Liver (tissue), 3 donors: ENCODE data around the gene CHP2.

Source experiments
- RAD21 ChIP-seq, 2 donors: IDR thresholded peaks; 2 replicates each; pipeline ENCODE4 v1.6.1; 2016; ENCODE audit warnings: antibody characterized with exemption in 2 of 2, mild to moderate bottlenecking in 2 of 2
- REST ChIP-seq: IDR thresholded peaks from 2 replicates; pipeline ENCODE4 v1.6.1; 2016; ENCODE audit warnings: antibody characterized with exemption, mild to moderate bottlenecking
- RXRA ChIP-seq, 2 donors: IDR thresholded peaks; 2 replicates each; pipeline ENCODE4 v1.6.1; 2017 to 2018; ENCODE audit warnings: antibody characterized with exemption in 2 of 2, mild to moderate bottlenecking in 1 of 2
- SP1 ChIP-seq: IDR thresholded peaks from 2 replicates; pipeline ENCODE4 v1.6.1; 2018; ENCODE audit warnings: antibody characterized with exemption, mild to moderate bottlenecking
- TAF1 ChIP-seq: conservative IDR thresholded peaks from 2 replicates; pipeline ENCODE4 v1.6.1; 2016; ENCODE audit warnings: antibody characterized with exemption, mild to moderate bottlenecking
- TF ChIP-seq, protein P1 (sequence below): IDR thresholded peaks from 2 replicates; pipeline ENCODE4 v1.6.1; 2016; ENCODE audit warnings: antibody characterized with exemption
- TF ChIP-seq, protein P2 (sequence below): fragments of 150-350 bp; IDR thresholded peaks from 2 replicates; pipeline ENCODE4 v1.5.1; 2017; ENCODE audit warnings: improper control_type of control experiment, low read depth, low read length; ENCODE audit not compliant: missing input control
- donor health status: healthy.
- donor health status: healthy.

DNA sequence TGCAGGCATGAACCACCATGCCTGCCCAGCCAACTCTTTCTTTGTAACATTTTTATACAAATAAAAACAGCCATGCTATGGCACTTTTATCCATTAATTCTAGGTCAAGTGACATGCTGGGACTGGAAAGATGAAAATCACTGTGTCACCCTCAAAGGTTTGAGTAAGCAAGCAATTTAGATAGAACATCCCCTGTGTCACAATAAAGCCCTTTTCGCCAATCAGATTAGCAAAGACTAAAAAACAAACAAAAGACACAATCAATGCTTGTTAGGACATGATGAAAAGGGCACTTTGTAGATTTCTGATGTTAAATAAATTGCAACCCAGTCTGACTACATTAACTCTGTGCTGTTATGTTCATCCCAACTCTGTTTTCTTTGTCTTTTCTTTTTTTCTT lies 26.4 kb downstream of the CHP2 start:
- TF ChIP-seq, protein P1, sequence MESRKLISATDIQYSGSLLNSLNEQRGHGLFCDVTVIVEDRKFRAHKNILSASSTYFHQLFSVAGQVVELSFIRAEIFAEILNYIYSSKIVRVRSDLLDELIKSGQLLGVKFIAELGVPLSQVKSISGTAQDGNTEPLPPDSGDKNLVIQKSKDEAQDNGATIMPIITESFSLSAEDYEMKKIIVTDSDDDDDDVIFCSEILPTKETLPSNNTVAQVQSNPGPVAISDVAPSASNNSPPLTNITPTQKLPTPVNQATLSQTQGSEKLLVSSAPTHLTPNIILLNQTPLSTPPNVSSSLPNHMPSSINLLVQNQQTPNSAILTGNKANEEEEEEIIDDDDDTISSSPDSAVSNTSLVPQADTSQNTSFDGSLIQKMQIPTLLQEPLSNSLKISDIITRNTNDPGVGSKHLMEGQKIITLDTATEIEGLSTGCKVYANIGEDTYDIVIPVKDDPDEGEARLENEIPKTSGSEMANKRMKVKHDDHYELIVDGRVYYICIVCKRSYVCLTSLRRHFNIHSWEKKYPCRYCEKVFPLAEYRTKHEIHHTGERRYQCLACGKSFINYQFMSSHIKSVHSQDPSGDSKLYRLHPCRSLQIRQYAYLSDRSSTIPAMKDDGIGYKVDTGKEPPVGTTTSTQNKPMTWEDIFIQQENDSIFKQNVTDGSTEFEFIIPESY = no peak
- no peak for TF ChIP-seq REST
- TF ChIP-seq, protein P2, sequence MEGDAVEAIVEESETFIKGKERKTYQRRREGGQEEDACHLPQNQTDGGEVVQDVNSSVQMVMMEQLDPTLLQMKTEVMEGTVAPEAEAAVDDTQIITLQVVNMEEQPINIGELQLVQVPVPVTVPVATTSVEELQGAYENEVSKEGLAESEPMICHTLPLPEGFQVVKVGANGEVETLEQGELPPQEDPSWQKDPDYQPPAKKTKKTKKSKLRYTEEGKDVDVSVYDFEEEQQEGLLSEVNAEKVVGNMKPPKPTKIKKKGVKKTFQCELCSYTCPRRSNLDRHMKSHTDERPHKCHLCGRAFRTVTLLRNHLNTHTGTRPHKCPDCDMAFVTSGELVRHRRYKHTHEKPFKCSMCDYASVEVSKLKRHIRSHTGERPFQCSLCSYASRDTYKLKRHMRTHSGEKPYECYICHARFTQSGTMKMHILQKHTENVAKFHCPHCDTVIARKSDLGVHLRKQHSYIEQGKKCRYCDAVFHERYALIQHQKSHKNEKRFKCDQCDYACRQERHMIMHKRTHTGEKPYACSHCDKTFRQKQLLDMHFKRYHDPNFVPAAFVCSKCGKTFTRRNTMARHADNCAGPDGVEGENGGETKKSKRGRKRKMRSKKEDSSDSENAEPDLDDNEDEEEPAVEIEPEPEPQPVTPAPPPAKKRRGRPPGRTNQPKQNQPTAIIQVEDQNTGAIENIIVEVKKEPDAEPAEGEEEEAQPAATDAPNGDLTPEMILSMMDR = no peak
- no peak for TF ChIP-seq RAD21 (IDR thresholded peaks at IDR 0.05)
- no peak for TF ChIP-seq SP1
- TF ChIP-seq TAF1 = no peak
- TF ChIP-seq RXRA (IDR thresholded peaks at IDR 0.05) = no peak
